Mesendoderm (in vitro differentiated cells): Measurements from ENCODE around the gene AP1B1.

Experiments
- DNase-seq: peaks from one replicate; pipeline ENCODE4 v3.0.0; 2013
- H2AK5ac ChIP-seq: 2 replicates; pipeline ENCODE4 v1.6.1; 2013; ENCODE audit warnings: low read length, inconsistent platforms
- H2BK120ac ChIP-seq: 2 replicates; pipeline ENCODE4 v1.6.1; 2013; ENCODE audit warnings: low read depth, mild to moderate bottlenecking, low read length, moderate library complexity, mixed read lengths
- H2BK15ac ChIP-seq: replicated peaks from 2 replicates; pipeline ENCODE4 v1.6.1; 2013; ENCODE audit warnings: low read depth, mild to moderate bottlenecking, moderate library complexity
- H2BK5ac ChIP-seq: 2 replicates; pipeline ENCODE4 v1.6.1; 2013; ENCODE audit warnings: low read length, inconsistent platforms
- H3K18ac ChIP-seq: 2 replicates; pipeline ENCODE4 v1.6.1; 2013; ENCODE audit warnings: mild to moderate bottlenecking, low read length, mixed read lengths
- H3K23ac ChIP-seq: one replicate; pipeline ENCODE4 v1.6.1; 2013; ENCODE audit warnings: low read length
- H3K27ac ChIP-seq: 2 replicates; pipeline ENCODE4 v1.5.1; 2013; ENCODE audit warnings: low read depth, mild to moderate bottlenecking, inconsistent platforms, low read length, moderate library complexity
- H3K27me3 ChIP-seq: 2 replicates; pipeline ENCODE4 v1.6.1; 2013; ENCODE audit warnings: low read length, control low read depth, mild to moderate bottlenecking, inconsistent platforms; ENCODE audit not compliant: insufficient read depth, poor library complexity
- H3K36me3 ChIP-seq: 2 replicates; pipeline ENCODE4 v1.6.1; 2013; ENCODE audit warnings: low read length, inconsistent platforms; ENCODE audit not compliant: control insufficient read depth, insufficient read depth
- H3K4ac ChIP-seq: one replicate; pipeline ENCODE4 v1.6.1; 2013; ENCODE audit warnings: low read depth, mild to moderate bottlenecking, low read length, moderate library complexity
- H3K4me1 ChIP-seq: 2 replicates; pipeline ENCODE4 v1.6.1; 2013; ENCODE audit warnings: low read depth, low read length, inconsistent platforms; ENCODE audit not compliant: control insufficient read depth
- H3K4me2 ChIP-seq: 2 replicates; pipeline ENCODE4 v1.6.1; 2013; ENCODE audit warnings: low read length
- H3K4me3 ChIP-seq: 2 replicates; pipeline ENCODE4 v1.5.1; 2013; ENCODE audit warnings: mild to moderate bottlenecking, low read length
- H3K56ac ChIP-seq: one replicate; pipeline ENCODE4 v1.6.1; 2013; ENCODE audit warnings: low read length
- H3K79me1 ChIP-seq: 2 replicates; pipeline ENCODE4 v1.6.1; 2013; ENCODE audit warnings: low read length, inconsistent platforms
- H3K79me2 ChIP-seq: 2 replicates; pipeline ENCODE4 v1.6.1; 2013; ENCODE audit warnings: mild to moderate bottlenecking, low read length; ENCODE audit not compliant: control insufficient read depth, insufficient read depth
- H3K9ac ChIP-seq: 2 replicates; pipeline ENCODE4 v1.6.1; 2013; ENCODE audit warnings: low read length, inconsistent platforms
- H4K5ac ChIP-seq: one replicate; pipeline ENCODE4 v1.6.1; 2013; ENCODE audit warnings: low read length
- H4K8ac ChIP-seq: one replicate; pipeline ENCODE4 v1.6.1; 2013; ENCODE audit warnings: low read depth, mild to moderate bottlenecking, control low read depth, low read length, moderate library complexity
- WGBS: extraction: QIAGEN DNeasy Blood & Tissue Kit; methylation state at CpG from one replicate; pipeline ENCODE4 v1.1.7; 2013; ENCODE audit warnings: low lambda C conversion rate, missing lambda C conversion rate; ENCODE audit not compliant: insufficient coverage; ENCODE audit errors: extremely low coverage; 5-methylcytosine and 5-hydroxymethylcytosine counted together

The AP1B1 gene

GRCh38 chr22:29334696-29335344 lies 53.5 kb downstream of the AP1B1 start:
- Histone ChIP-seq H4K8ac (no peak overlapping the region), H3K18ac (no peak overlapping the region), H2BK120ac (no peak overlapping the region), H3K79me1 (no peaks in the 10 kb centered on the region), H4K5ac (no peak overlapping the region), H3K4me3 (no peak overlapping the region), H3K27me3 (no peaks in the 10 kb centered on the region), H3K36me3 (peaks cover 9% of the 10 kb centered on the region), H2AK5ac (no peak overlapping the region), H3K27ac (no peak overlapping the region), H2BK5ac (no peak overlapping the region), H3K4me1 (peaks cover 2% of the 10 kb centered on the region), H2BK15ac (no peak overlapping the region), H3K56ac (no peak overlapping the region), H3K79me2 (no peaks in the 10 kb centered on the region), H3K4me2 (no peak overlapping the region), H3K4ac (no peak overlapping the region), H3K23ac (no peak overlapping the region), H3K9ac (no peak overlapping the region)
- no CpG with 5 or more reads among the region's 12 CpGs for WGBS
- DNase-seq = no peak

- Histone ChIP-seq H3K23ac (no peak overlapping the region), H3K9ac (no peak overlapping the region), H4K5ac (no peak overlapping the region), H3K56ac (no peak overlapping the region), H3K4me2 (no peak overlapping the region), H3K36me3 (peaks cover 9% of the 10 kb centered on the region), H3K4ac (no peak overlapping the region), H3K27me3 (no peaks in the 10 kb centered on the region), H3K4me1 (peaks cover 2% of the 10 kb centered on the region), H3K27ac (no peak overlapping the region), H3K79me1 (no peaks in the 10 kb centered on the region), H3K79me2 (no peaks in the 10 kb centered on the region), H2BK120ac (no peak overlapping the region), H3K4me3 (no peak overlapping the region), H3K18ac (no peak overlapping the region), H2BK5ac (no peak overlapping the region), H2BK15ac (no peak overlapping the region), H2AK5ac (no peak overlapping the region), H4K8ac (no peak overlapping the region)
- WGBS = no CpG with 5 or more reads among the region's 7 CpGs
- DNase-seq = no peak
Measured at GRCh38 chr22:29334148-29334547, 54.2 kb downstream of the AP1B1 start.

DNA sequence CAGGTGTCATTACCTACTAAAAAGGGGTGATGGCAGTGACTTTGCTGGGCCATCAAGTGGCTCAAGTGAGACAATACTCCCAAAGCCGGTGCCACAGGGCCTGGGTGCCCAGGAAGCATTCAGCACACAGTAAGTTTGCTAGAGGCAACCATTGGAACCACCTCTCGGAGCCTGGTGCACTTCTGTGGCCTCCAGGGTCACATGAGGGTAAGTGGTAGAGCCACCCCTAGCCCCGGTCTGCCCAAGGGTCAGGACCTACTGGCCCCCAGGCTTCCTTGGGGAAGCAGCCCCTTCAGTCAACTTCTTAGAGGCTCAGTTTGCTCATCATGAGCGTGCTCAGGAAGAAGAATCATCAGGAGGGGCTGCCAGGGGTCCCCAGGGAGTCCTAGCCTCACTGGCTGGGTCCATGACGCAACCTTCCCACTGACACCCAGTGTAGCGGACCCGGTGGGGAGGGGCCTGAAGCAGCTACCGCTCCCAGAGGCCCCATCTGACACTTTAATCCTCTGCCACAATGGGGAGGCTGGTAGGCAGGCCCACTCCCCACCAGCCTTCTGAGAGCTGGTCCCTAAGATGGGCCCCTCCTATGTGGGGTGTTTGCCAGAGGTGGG lies 55.4 kb downstream of the AP1B1 start:
- no peak overlapping the region for H3K9ac ChIP-seq
- H3K4me1 ChIP-seq = peaks cover 2% of the 10 kb centered on the region
- no peak overlapping the region for H2BK5ac ChIP-seq
- no peak overlapping the region for H3K4ac ChIP-seq
- H3K79me1 ChIP-seq = no peaks in the 10 kb centered on the region
- H3K27me3 ChIP-seq = no peaks in the 10 kb centered on the region
- H3K27ac ChIP-seq = no peak overlapping the region
- WGBS = no CpG with 5 or more reads among the region's 8 CpGs
- H2BK120ac ChIP-seq = no peak overlapping the region
- no peak overlapping the region for H2AK5ac ChIP-seq
- peaks cover 4% of the 10 kb centered on the region for H3K36me3 ChIP-seq
- no peak for DNase-seq
- H3K4me2 ChIP-seq = no peak overlapping the region
- H3K23ac ChIP-seq = no peak overlapping the region
- H3K18ac ChIP-seq = no peak overlapping the region
- H4K8ac ChIP-seq = no peak overlapping the region
- no peak overlapping the region for H2BK15ac ChIP-seq
- no peak overlapping the region for H3K4me3 ChIP-seq
- H3K79me2 ChIP-seq = no peaks in the 10 kb centered on the region
- H4K5ac ChIP-seq = no peak overlapping the region
- H3K56ac ChIP-seq = no peak overlapping the region

- Histone ChIP-seq H3K23ac (no peak overlapping the region), H3K4me2 (no peak overlapping the region)
Measured at GRCh38 chr22:29331658-29332300, 56.6 kb downstream of the AP1B1 start.

GRCh38 chr22:29331213-29331612 lies 57.2 kb downstream of the AP1B1 start:
- Histone ChIP-seq H2AK5ac (no peak overlapping the region), H3K4ac (no peak overlapping the region), H4K5ac (no peak overlapping the region), H3K9ac (no peak overlapping the region), H2BK15ac (no peak overlapping the region), H2BK120ac (no peak overlapping the region), H3K18ac (no peak overlapping the region), H3K4me1 (peaks cover 2% of the 10 kb centered on the region), H3K27me3 (no peaks in the 10 kb centered on the region), H3K4me2 (no peak overlapping the region), H3K56ac (no peak overlapping the region), H3K4me3 (no peak overlapping the region), H3K27ac (no peak overlapping the region), H3K79me2 (no peaks in the 10 kb centered on the region), H4K8ac (no peak overlapping the region), H3K36me3 (peaks cover 2% of the 10 kb centered on the region), H3K79me1 (no peaks in the 10 kb centered on the region), H2BK5ac (no peak overlapping the region), H3K23ac (no peak overlapping the region)
- no peak for DNase-seq
- no CpG with 5 or more reads among the region's 8 CpGs for WGBS

More at GRCh38 chr22:29331658-29332300, 56.6 kb downstream of the AP1B1 start:
- no peaks in the 10 kb centered on the region for H3K27me3 ChIP-seq
- no CpG with 5 or more reads among the region's 14 CpGs for WGBS
- H3K4me3 ChIP-seq = no peak overlapping the region
- no peak overlapping the region for H2AK5ac ChIP-seq
- no peak overlapping the region for H4K5ac ChIP-seq
- no peaks in the 10 kb centered on the region for H3K79me1 ChIP-seq
- H3K9ac ChIP-seq = no peak overlapping the region
- no peak overlapping the region for H3K27ac ChIP-seq
- H4K8ac ChIP-seq = no peak overlapping the region
- no peak overlapping the region for H3K56ac ChIP-seq
- H2BK15ac ChIP-seq = no peak overlapping the region
- H3K36me3 ChIP-seq = peaks cover 2% of the 10 kb centered on the region
- H2BK5ac ChIP-seq = no peak overlapping the region
- H2BK120ac ChIP-seq = no peak overlapping the region
- peaks cover 2% of the 10 kb centered on the region for H3K4me1 ChIP-seq
- no peaks in the 10 kb centered on the region for H3K79me2 ChIP-seq
- DNase-seq = no peak
- H3K4ac ChIP-seq = no peak overlapping the region
- no peak overlapping the region for H3K18ac ChIP-seq
